HepG2 (cell line): ENCODE results near the gene DIPK1B. TPM values are rescaled to one million over a fixed set of nuclear protein-coding genes. Genes with fewer than 3 reads are reported as not detected.

Experiments used
- DR1 ChIP-seq: sonication (generic); formaldehyde crosslinking; IDR thresholded peaks from 2 replicates; pipeline ENCODE4 v1.8.0; 2021; ENCODE audit warnings: mild to moderate bottlenecking, missing genetic modification reagents, inconsistent platforms
- EEA1 ChIP-seq: sonication (generic); formaldehyde crosslinking; IDR thresholded peaks from 2 replicates; pipeline ENCODE4 v1.5.1; 2020; ENCODE audit warnings: mild to moderate bottlenecking, missing genetic modification reagents, borderline replicate concordance
- ELF1 ChIP-seq: sonication (generic); formaldehyde crosslinking; IDR thresholded peaks from 2 replicates; pipeline ENCODE4 v1.4.0; 2020; ENCODE audit warnings: missing genetic modification reagents
- POLR2AphosphoS2 ChIP-seq: IDR thresholded peaks from 2 replicates; pipeline ENCODE4 v1.6.1; 2011; ENCODE audit warnings: low read depth, low read length, improper control_type of control experiment
- PRMT3 ChIP-seq: sonication (generic); formaldehyde crosslinking; IDR thresholded peaks from 2 replicates; pipeline ENCODE4 v1.8.1; 2022; ENCODE audit warnings: low read depth, mild to moderate bottlenecking, moderate library complexity, missing genetic modification reagents, borderline replicate concordance
- REPIN1 ChIP-seq: sonication (generic); formaldehyde crosslinking; IDR thresholded peaks from 2 replicates; pipeline ENCODE4 v1.8.0; 2022; ENCODE audit warnings: missing genetic modification reagents, low read depth, mild to moderate bottlenecking, borderline replicate concordance
- RFX3 ChIP-seq: IDR thresholded peaks from 2 replicates; pipeline ENCODE4 v1.6.1; 2016; ENCODE audit warnings: missing biosample characterization, missing genetic modification reagents
- U2AF1 ChIP-seq: fragments of 200-400 bp; formaldehyde crosslinking; optimal IDR thresholded peaks from 2 replicates; pipeline ENCODE3; 2017; ENCODE audit warnings: mild to moderate bottlenecking, low read depth, low read length
- ZBTB25 ChIP-seq: IDR thresholded peaks from 2 replicates; pipeline ENCODE4 v1.6.1; 2018; ENCODE audit warnings: missing genetic modification reagents
- ZFP90 ChIP-seq: sonication (generic); formaldehyde crosslinking; IDR thresholded peaks from 2 replicates; pipeline ENCODE4 v1.8.0; 2022; ENCODE audit warnings: missing genetic modification reagents, mild to moderate bottlenecking, inconsistent platforms, borderline replicate concordance
- ZFYVE20 ChIP-seq: sonication (generic); formaldehyde crosslinking; IDR thresholded peaks from 2 replicates; pipeline ENCODE4 v1.8.0; 2023; ENCODE audit warnings: low read depth, mild to moderate bottlenecking, moderate library complexity, missing genetic modification reagents, borderline replicate concordance
- ZKSCAN8 ChIP-seq: IDR thresholded peaks from 2 replicates; pipeline ENCODE4 v1.6.1; 2016; ENCODE audit warnings: borderline replicate concordance, missing genetic modification reagents, missing compliant biosample characterization
- ZNF251 ChIP-seq: sonication (generic); formaldehyde crosslinking; IDR thresholded peaks from 2 replicates; pipeline ENCODE4 v1.9.0; 2021; ENCODE audit warnings: mild to moderate bottlenecking, missing genetic modification reagents
- ZNF292 ChIP-seq: sonication (generic); formaldehyde crosslinking; IDR thresholded peaks from 2 replicates; pipeline ENCODE4 v1.8.1; 2022; ENCODE audit warnings: mild to moderate bottlenecking, low read depth, missing genetic modification reagents, borderline replicate concordance
- ZNF329 ChIP-seq: sonication (generic); formaldehyde crosslinking; IDR thresholded peaks from 2 replicates; pipeline ENCODE4 v1.9.0; 2021; ENCODE audit warnings: low read depth, mild to moderate bottlenecking, missing genetic modification reagents
- ZNF496 ChIP-seq: sonication (generic); formaldehyde crosslinking; IDR thresholded peaks from 2 replicates; pipeline ENCODE4 v1.8.1; 2023; ENCODE audit warnings: mild to moderate bottlenecking, moderate library complexity, missing genetic modification reagents; ENCODE audit not compliant: insufficient replicate concordance
- ZNF501 ChIP-seq: sonication (generic); formaldehyde crosslinking; IDR thresholded peaks from 2 replicates; pipeline ENCODE4 v1.5.1; 2020; ENCODE audit warnings: mild to moderate bottlenecking, moderate library complexity, missing genetic modification reagents
- polyA plus RNA-seq, 8 experiments: library from polyadenylated mRNA; depleted of rRNA in 3 of 8; stranded (reverse) in 7 of 8; unstranded in 1 of 8; fragments of >200 nt; fragmentation: Illumina TruSeq in 4 of 8; extraction: Trizol in 4 of 8; gene quantifications; 2 replicates each; pipeline versions ENCODE4 v1.2.1 to v1.2.3, GENCODE V29; 2011 to 2016; ENCODE audit warnings: low read depth in 4 of 8, missing spikeins in 1 of 8, mixed read lengths in 1 of 8; ENCODE audit not compliant: insufficient read depth in 1 of 8
- total RNA-seq, 5 experiments: library from RNA; depleted of rRNA; stranded (reverse); fragments of >200 nt; fragmentation: Illumina TruSeq; extraction: Trizol; gene quantifications; 2 replicates each; pipeline ENCODE4 v1.2.3, GENCODE V29; 2016; ENCODE audit warnings: low read depth in 1 of 5
- TF ChIP-seq, protein P1 (sequence below): sonication (generic); formaldehyde crosslinking; IDR thresholded peaks from 2 replicates; pipeline ENCODE4 v1.4.0; 2020; ENCODE audit warnings: missing genetic modification reagents
- TF ChIP-seq, protein P2 (sequence below): sonication (generic); formaldehyde crosslinking; IDR thresholded peaks from 2 replicates; pipeline ENCODE4 v1.4.0; 2020; ENCODE audit warnings: low read depth, mild to moderate bottlenecking, missing genetic modification reagents

DIPK1B gene
- total and polyA plus RNA-seq, 2 of the 13 experiments (the other 11 are each of a cell fraction or from before 2014, with no cell fraction given): 0.18 to 3.9 TPM

DNA sequence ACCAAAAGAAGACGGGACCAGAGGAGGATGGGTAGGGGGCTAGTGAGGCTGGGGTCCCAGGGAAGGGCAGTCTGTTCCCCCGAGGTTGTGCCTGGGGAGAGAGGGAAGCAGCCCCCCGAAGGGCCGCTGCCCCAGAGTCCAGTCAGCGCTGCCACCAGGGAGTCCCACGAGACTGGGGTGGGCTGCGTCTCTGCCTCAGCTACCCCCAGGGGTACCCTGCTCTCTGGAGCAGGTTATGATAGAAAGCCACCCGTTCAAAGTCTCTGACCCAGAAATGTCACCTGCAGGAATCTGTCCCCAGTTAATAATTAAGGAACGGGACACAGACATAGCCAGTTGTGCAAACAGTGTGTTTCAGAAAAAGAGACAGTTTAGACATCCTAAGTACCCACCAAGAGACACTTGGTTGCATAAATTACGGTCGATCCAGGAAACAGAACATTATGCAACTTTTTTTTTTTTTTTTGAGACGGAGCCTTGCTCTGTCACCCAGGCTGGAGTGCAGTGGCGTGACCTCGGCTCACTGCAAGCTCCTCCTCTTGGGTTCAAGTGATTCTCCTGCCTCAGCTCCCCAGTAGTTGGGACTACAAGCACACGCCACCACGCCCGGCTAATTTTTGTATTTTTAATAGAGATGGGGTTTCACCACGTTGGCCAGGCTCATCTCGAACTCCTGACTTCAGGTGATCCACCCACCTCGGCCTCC lies 14.4 kb upstream of the DIPK1B start (continued):
- TF ChIP-seq, protein P1, sequence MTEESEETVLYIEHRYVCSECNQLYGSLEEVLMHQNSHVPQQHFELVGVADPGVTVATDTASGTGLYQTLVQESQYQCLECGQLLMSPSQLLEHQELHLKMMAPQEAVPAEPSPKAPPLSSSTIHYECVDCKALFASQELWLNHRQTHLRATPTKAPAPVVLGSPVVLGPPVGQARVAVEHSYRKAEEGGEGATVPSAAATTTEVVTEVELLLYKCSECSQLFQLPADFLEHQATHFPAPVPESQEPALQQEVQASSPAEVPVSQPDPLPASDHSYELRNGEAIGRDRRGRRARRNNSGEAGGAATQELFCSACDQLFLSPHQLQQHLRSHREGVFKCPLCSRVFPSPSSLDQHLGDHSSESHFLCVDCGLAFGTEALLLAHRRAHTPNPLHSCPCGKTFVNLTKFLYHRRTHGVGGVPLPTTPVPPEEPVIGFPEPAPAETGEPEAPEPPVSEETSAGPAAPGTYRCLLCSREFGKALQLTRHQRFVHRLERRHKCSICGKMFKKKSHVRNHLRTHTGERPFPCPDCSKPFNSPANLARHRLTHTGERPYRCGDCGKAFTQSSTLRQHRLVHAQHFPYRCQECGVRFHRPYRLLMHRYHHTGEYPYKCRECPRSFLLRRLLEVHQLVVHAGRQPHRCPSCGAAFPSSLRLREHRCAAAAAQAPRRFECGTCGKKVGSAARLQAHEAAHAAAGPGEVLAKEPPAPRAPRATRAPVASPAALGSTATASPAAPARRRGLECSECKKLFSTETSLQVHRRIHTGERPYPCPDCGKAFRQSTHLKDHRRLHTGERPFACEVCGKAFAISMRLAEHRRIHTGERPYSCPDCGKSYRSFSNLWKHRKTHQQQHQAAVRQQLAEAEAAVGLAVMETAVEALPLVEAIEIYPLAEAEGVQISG (CRISPR knock-in tag): 0 out of 2 replicates have a peak, but pooled peaks have one; percentile 29
- TF ChIP-seq RFX3 (no peak), ZNF329 (CRISPR knock-in tag) (no peak), EEA1 (CRISPR knock-in tag) (no peak), ZNF251 (CRISPR knock-in tag) (no peak), REPIN1 (CRISPR knock-in tag) (no peak), ZNF292 (CRISPR knock-in tag) (no peak), ZNF501 (CRISPR knock-in tag) (peak; percentile 18; the same call in 1 of the 2 replicates), ZBTB25 (0 out of 2 replicates have a peak, but pooled peaks have one; percentile 34), POLR2AphosphoS2 (no peak), ZNF496 (CRISPR knock-in tag) (no peak), ZFP90 (no peak), ELF1 (CRISPR knock-in tag) (no peak), U2AF1 (no peak), DR1 (CRISPR knock-in tag) (no peak), PRMT3 (CRISPR knock-in tag) (no peak), ZKSCAN8 (CRISPR knock-in tag) (no peak), ZFYVE20 (CRISPR knock-in tag) (no peak)
- TF ChIP-seq, protein P2, sequence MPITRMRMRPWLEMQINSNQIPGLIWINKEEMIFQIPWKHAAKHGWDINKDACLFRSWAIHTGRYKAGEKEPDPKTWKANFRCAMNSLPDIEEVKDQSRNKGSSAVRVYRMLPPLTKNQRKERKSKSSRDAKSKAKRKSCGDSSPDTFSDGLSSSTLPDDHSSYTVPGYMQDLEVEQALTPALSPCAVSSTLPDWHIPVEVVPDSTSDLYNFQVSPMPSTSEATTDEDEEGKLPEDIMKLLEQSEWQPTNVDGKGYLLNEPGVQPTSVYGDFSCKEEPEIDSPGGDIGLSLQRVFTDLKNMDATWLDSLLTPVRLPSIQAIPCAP (CRISPR knock-in tag): no peak
